Mesothelial cell of epicardium (in vitro differentiated cells): Measurements from ENCODE around the gene UTS2. TPM values are rescaled to one million over a fixed set of nuclear protein-coding genes. Genes with fewer than 3 reads are reported as not detected.

Experiments used
- DNase-seq, 2 experiments: peaks; one replicate each; pipeline ENCODE4 v3.0.0; 2021; ENCODE audit warnings: low spot score in 2 of 2; ENCODE audit not compliant: unreplicated experiment in 2 of 2
- H3K27ac Mint-ChIP-seq: 2 replicates; pipeline ENCODE4 v1.8.0; 2021; ENCODE audit warnings: mixed read lengths
- H3K27me3 Mint-ChIP-seq: 2 replicates; pipeline ENCODE4 v1.8.0; 2021; ENCODE audit warnings: low read depth, mixed read lengths
- H3K36me3 Mint-ChIP-seq: 2 replicates; pipeline ENCODE4 v1.8.0; 2021; ENCODE audit warnings: mixed read lengths
- H3K4me1 Mint-ChIP-seq: 2 replicates; pipeline ENCODE4 v1.8.0; 2021; ENCODE audit warnings: mixed read lengths
- H3K4me3 Mint-ChIP-seq: 2 replicates; pipeline ENCODE4 v1.8.0; 2021; ENCODE audit warnings: mild to moderate bottlenecking, moderate library complexity, mixed read lengths
- H3K9me3 Mint-ChIP-seq: 2 replicates; pipeline ENCODE4 v1.8.0; 2021; ENCODE audit warnings: mixed read lengths
- total RNA-seq: library from RNA; stranded (reverse); gene quantifications from 3 replicates; pipeline ENCODE4 v1.2.1, GENCODE V29; 2021
- TF ChIP-seq, protein P1 (sequence below): fragments of 200-600 bp; sonication (generic); IDR thresholded peaks from one replicate; pipeline ENCODE4 v1.5.0; 2021; ENCODE audit warnings: antibody characterized with exemption; ENCODE audit not compliant: unreplicated experiment

Gene UTS2
- total RNA-seq, 1 donor from 2014 or later: not detected

DNA sequence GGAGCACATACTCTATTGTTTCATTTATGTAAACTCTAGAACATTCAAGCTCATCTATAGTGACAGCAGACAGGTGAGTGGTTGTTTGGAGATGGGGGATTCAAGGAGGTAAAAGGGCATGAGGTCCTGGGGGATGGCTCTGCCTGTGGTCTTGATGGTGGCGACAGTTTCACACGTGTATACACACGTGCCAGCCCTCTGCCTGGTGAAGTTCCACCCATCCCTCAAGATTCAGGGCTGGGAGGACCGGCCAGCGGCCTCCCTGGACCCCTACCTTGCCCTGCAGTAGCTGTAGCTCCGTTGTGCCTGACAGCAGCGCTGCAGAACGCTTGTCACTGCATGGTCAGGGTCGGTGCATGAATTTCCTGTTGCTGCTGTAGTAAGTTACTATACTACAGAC is 38.9 kb upstream of the UTS2 start:
- no peaks in the 10 kb centered on the region for H3K36me3 Mint-ChIP-seq
- DNase-seq: no peak
- TF ChIP-seq, protein P1, sequence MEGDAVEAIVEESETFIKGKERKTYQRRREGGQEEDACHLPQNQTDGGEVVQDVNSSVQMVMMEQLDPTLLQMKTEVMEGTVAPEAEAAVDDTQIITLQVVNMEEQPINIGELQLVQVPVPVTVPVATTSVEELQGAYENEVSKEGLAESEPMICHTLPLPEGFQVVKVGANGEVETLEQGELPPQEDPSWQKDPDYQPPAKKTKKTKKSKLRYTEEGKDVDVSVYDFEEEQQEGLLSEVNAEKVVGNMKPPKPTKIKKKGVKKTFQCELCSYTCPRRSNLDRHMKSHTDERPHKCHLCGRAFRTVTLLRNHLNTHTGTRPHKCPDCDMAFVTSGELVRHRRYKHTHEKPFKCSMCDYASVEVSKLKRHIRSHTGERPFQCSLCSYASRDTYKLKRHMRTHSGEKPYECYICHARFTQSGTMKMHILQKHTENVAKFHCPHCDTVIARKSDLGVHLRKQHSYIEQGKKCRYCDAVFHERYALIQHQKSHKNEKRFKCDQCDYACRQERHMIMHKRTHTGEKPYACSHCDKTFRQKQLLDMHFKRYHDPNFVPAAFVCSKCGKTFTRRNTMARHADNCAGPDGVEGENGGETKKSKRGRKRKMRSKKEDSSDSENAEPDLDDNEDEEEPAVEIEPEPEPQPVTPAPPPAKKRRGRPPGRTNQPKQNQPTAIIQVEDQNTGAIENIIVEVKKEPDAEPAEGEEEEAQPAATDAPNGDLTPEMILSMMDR: no peak
- H3K4me1 Mint-ChIP-seq: no peaks in the 10 kb centered on the region
- H3K4me3 Mint-ChIP-seq: no peak overlapping the region
- H3K27me3 Mint-ChIP-seq: peaks cover 11% of the 10 kb centered on the region
- H3K9me3 Mint-ChIP-seq: no peaks in the 10 kb centered on the region
- H3K27ac Mint-ChIP-seq: no peak overlapping the region

- no peak overlapping the region for H3K27ac Mint-ChIP-seq
- DNase-seq: no peak
- H3K4me1 Mint-ChIP-seq: no peaks in the 10 kb centered on the region
- TF ChIP-seq, protein P1: no peak
- no peaks in the 10 kb centered on the region for H3K36me3 Mint-ChIP-seq
- H3K9me3 Mint-ChIP-seq: no peaks in the 10 kb centered on the region
- peaks cover 15% of the 10 kb centered on the region for H3K27me3 Mint-ChIP-seq
- no peak overlapping the region for H3K4me3 Mint-ChIP-seq
These were observed 38.0 kb upstream of the UTS2 start for GRCh38 chr1:7890853-7891252.

GRCh38 chr1:7888248-7889081 is 35.6 kb upstream of the UTS2 start:
- Mint-ChIP-seq H3K4me1 (no peaks in the 10 kb centered on the region), H3K27ac (no peak overlapping the region), H3K27me3 (peaks cover 27% of the 10 kb centered on the region), H3K9me3 (no peaks in the 10 kb centered on the region), H3K36me3 (no peaks in the 10 kb centered on the region), H3K4me3 (no peak overlapping the region)
- DNase-seq: no peak
- TF ChIP-seq, protein P1: no peak

DNA sequence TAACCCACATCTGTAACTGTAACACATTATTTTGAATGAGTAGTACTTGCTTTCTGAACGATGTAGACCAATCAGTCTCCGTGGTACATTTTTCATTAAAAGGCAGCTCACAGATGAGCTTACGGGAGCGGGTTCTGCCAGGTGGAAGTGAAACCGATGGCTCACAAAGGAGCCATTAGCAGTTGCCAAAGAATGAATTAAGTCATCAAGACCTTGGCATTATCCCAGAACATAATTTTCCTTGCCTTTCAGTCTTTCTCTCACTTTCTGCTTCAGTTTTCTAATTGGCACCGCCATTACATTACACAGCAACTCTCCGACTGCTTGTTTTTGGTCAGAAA is 33.5 kb upstream of the UTS2 start:
- H3K9me3 Mint-ChIP-seq: no peaks in the 10 kb centered on the region
- TF ChIP-seq, protein P1: no peak
- no peaks in the 10 kb centered on the region for H3K36me3 Mint-ChIP-seq
- DNase-seq: no peak
- H3K27me3 Mint-ChIP-seq: peaks cover 27% of the 10 kb centered on the region
- no peaks in the 10 kb centered on the region for H3K4me1 Mint-ChIP-seq
- no peak overlapping the region for H3K4me3 Mint-ChIP-seq
- no peak overlapping the region for H3K27ac Mint-ChIP-seq

GRCh38 chr1:7885513-7886404 is 32.9 kb upstream of the UTS2 start:
- H3K27ac Mint-ChIP-seq: no peak overlapping the region
- no peak overlapping the region for H3K4me3 Mint-ChIP-seq
- H3K9me3 Mint-ChIP-seq: no peaks in the 10 kb centered on the region
- H3K4me1 Mint-ChIP-seq: no peaks in the 10 kb centered on the region
- no peaks in the 10 kb centered on the region for H3K36me3 Mint-ChIP-seq
- peaks cover 27% of the 10 kb centered on the region for H3K27me3 Mint-ChIP-seq
- no peak for DNase-seq
- TF ChIP-seq, protein P1: no peak
